ENCODE data around the gene THUMPD3. TPM values are rescaled to one million over a fixed set of nuclear protein-coding genes. Genes with fewer than 3 reads are reported as not detected.

Gene THUMPD3
- total and polyA plus RNA-seq, 9 of the 15 experiments (the other 6 are each of a cell fraction or from before 2014, with no cell fraction given): 58.3 to 132 (median 113) TPM

DNA sequence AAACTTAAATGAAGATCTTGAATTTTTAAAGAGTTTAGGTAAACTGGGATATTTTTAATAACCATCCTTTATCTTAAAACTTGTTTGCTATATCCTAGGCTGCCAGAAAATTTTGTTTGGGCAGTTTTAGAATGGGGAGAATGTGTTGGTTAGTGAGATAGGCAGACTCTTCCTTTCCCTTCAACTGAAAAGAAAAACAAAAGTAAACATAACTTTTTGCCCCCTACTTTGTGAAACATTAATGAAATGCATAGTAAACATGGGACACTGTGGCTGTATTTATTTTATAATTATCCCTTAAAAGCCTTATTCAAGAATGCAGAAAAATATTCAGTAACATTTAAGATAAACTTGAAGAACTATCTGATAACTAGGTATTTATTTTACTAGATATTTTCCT lies 65.6 kb downstream of the THUMPD3 start (continued):
- TF ChIP-seq, protein P1, sequence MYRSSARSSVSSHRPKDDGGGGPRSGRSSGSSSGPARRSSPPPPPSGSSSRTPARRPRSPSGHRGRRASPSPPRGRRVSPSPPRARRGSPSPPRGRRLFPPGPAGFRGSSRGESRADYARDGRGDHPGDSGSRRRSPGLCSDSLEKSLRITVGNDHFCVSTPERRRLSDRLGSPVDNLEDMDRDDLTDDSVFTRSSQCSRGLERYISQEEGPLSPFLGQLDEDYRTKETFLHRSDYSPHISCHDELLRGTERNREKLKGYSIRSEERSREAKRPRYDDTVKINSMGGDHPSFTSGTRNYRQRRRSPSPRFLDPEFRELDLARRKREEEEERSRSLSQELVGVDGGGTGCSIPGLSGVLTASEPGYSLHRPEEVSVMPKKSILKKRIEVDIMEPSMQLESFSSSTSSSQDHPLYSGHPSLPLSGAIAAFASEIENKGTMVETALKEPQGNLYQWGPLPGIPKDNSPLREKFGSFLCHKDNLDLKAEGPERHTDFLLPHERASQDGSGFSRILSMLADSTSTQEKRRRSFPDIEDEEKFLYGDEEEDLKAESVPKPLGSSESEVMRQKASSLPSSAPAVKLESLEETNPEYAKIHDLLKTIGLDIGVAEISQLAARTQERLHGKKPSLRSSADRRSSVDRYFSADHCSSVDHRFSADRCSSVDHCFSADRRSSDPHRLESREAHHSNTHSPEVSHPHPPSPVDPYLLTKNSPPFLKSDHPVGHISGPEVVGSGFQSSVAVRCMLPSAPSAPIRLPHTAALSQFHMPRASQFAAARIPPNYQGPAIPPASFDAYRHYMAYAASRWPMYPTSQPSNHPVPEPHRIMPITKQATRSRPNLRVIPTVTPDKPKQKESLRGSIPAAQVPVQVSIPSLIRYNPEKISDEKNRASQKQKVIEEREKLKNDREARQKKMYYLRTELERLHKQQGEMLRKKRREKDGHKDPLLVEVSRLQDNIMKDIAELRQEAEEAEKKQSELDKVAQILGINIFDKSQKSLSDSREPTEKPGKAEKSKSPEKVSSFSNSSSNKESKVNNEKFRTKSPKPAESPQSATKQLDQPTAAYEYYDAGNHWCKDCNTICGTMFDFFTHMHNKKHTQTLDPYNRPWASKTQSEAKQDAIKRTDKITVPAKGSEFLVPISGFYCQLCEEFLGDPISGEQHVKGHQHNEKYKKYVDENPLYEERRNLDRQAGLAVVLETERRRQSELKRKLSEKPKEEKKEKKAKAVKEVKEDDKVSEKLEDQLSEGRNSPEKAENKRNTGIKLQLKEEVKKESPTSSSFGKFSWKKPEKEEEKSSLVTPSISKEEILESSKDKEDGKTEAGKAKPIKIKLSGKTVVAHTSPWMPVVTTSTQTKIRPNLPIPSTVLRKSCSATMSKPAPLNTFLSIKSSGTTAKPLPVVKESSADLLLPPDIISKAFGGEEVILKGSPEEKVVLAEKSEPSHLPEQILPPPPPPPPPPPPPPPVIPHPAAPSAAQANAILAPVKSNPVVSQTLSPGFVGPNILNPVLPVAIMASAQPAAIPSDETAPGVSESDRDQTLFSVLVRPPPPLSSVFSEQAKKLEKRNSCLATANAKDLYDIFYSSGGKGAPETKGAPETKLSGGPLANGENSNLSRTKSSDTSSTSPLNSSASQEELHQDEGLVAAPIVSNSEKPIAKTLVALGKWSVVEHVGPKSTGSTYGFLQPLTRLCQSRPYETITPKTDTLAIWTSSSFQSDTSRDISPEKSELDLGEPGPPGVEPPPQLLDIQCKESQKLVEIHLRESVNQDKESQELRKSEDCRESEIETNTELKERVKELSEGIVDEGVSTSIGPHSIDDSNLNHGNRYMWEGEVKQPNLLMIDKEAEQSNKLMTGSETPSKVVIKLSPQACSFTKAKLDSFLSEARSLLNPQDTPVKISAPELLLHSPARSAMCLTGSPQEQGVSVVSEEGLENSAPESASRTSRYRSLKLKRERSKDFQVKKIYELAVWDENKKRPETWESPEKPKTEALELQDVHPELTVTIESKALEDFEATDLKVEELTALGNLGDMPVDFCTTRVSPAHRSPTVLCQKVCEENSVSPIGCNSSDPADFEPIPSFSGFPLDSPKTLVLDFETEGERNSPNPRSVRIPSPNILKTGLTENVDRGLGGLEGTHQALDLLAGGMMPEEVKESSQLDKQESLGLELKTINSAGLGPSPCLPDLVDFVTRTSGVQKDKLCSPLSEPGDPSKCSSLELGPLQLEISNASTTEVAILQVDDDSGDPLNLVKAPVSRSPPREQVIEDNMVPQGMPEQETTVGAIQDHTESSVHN (IDR thresholded peaks at IDR 0.05; ENCODE audit: borderline replicate concordance in 1 of 2, low read depth in 1 of 2): no peak
- TF ChIP-seq ZBTB2 (IDR thresholded peaks at IDR 0.05): no peak
- TF ChIP-seq SIN3B (IDR thresholded peaks at IDR 0.05; ENCODE audit: low read depth): no peak
- no peak for TF ChIP-seq IRF2 (CRISPR knock-in tag; IDR thresholded peaks at IDR 0.05)
